Right kidney (tissue), 1 donor: Measurements from ENCODE around the gene RSPO1.

Experiments used
- DNase-seq: peaks from one replicate; pipeline ENCODE4 v3.0.0-alpha.2; 2016

The RSPO1 gene

GRCh38 chr1:37570528-37571334, 64.0 kb downstream of the RSPO1 start:
- DNase-seq, result no peak

GRCh38 chr1:37567023-37567422, 67.7 kb downstream of the RSPO1 start:
- no peak for DNase-seq

GRCh38 chr1:37564892-37565291, 69.8 kb downstream of the RSPO1 start:
- no peak for DNase-seq

- no peak for DNase-seq
These were observed 71.7 kb downstream of the RSPO1 start for GRCh38 chr1:37562984-37563383.
